GM13976 (cell line): ENCODE data around the gene ASB10.

Experiments
- DNase-seq: peaks from one replicate; pipeline ENCODE4 v3.0.0; 2012; ENCODE audit warnings: low spot score
- CTCF ChIP-seq: IDR thresholded peaks from 2 replicates; pipeline ENCODE4 v1.5.1; 2012; ENCODE audit warnings: borderline replicate concordance, mild to moderate bottlenecking; ENCODE audit not compliant: insufficient read depth; ENCODE audit errors: extremely low read depth, missing control alignments, control extremely low read depth
- in situ Hi-C: fragments of 300-500 bp; cut with MboI; formaldehyde crosslinking; loops from one replicate; pipeline ENCODE4 v1.12.0; 2022; ENCODE audit warnings: low sequenced_read_pairs, mixed read lengths, inconsistent platforms; ENCODE audit not compliant: unreplicated experiment

The ASB10 gene

GRCh38 chr7:151175793-151176311, 11.2 kb downstream of the ASB10 start:
- DNase-seq = no peak
- in situ Hi-C loops = no loop called here
- TF ChIP-seq CTCF = no peak

- peak; percentile 18 for DNase-seq
- in situ Hi-C loops = no loop called here
- no peak for TF ChIP-seq CTCF
Measured at GRCh38 chr7:151175047-151175792, 11.8 kb downstream of the ASB10 start.

GRCh38 chr7:151174246-151175046, 12.6 kb downstream of the ASB10 start:
- in situ Hi-C loops = no loop called here
- no peak for TF ChIP-seq CTCF
- peak; percentile 28 for DNase-seq

GRCh38 chr7:151173386-151174245, 13.4 kb downstream of the ASB10 start:
- TF ChIP-seq CTCF = no peak
- in situ Hi-C loops = no loop called here
- no peak for DNase-seq

GRCh38 chr7:151172273-151173141, 14.5 kb downstream of the ASB10 start:
- in situ Hi-C loops = no loop called here
- DNase-seq = peak; percentile 94
- peak; percentile 100 for TF ChIP-seq CTCF
